ENCODE measurements around the gene SHC3.

The SHC3 gene

GRCh38 chr9:88976890-88977257 lies 201.7 kb downstream of the SHC3 start:
- in situ Hi-C loops (cut with HindIII; ENCODE audit: low sequenced_read_pairs), result no loop called here
- H3K4me3 ChIP-seq (ENCODE audit: low read depth, low read length), result no peak overlapping the region
- no peak for DNase-seq (ENCODE audit: low read depth)
- TF ChIP-seq CTCF (IDR thresholded peaks at IDR 0.05; ENCODE audit: low read depth, low read length, missing control alignments), result no peak

GRCh38 chr9:88975966-88976889 lies 202.4 kb downstream of the SHC3 start:
- no peak for TF ChIP-seq CTCF (IDR thresholded peaks at IDR 0.05; ENCODE audit: low read depth, low read length, missing control alignments)
- no peak overlapping the region for H3K4me3 ChIP-seq (ENCODE audit: low read depth, low read length)
- in situ Hi-C loops (cut with HindIII; ENCODE audit: low sequenced_read_pairs), result no loop called here
- no peak for DNase-seq (ENCODE audit: low read depth)

- no peak overlapping the region for H3K4me3 ChIP-seq (ENCODE audit: low read depth, low read length)
- no peak for TF ChIP-seq CTCF (IDR thresholded peaks at IDR 0.05; ENCODE audit: low read depth, low read length, missing control alignments)
- no peak for DNase-seq (ENCODE audit: low read depth)
- in situ Hi-C loops (cut with HindIII; ENCODE audit: low sequenced_read_pairs), result no loop called here
Observed at GRCh38 chr9:88974641-88975040, 204.0 kb downstream of the SHC3 start.

GRCh38 chr9:88973281-88974045 lies 205.2 kb downstream of the SHC3 start:
- TF ChIP-seq CTCF (IDR thresholded peaks at IDR 0.05; ENCODE audit: low read depth, low read length, missing control alignments), result no peak
- in situ Hi-C loops (cut with HindIII; ENCODE audit: low sequenced_read_pairs), result no loop called here
- H3K4me3 ChIP-seq (ENCODE audit: low read depth, low read length), result no peak overlapping the region

GRCh38 chr9:88972401-88972800 lies 206.2 kb downstream of the SHC3 start:
- in situ Hi-C loops (cut with HindIII; ENCODE audit: low sequenced_read_pairs), result no loop called here
- no peak for TF ChIP-seq CTCF (IDR thresholded peaks at IDR 0.05; ENCODE audit: low read depth, low read length, missing control alignments)
- DNase-seq (ENCODE audit: low read depth), result no peak
- H3K4me3 ChIP-seq (ENCODE audit: low read depth, low read length), result no peak overlapping the region

More at GRCh38 chr9:88973281-88974045, 205.2 kb downstream of the SHC3 start:
- DNase-seq (ENCODE audit: low read depth), result no peak

- in situ Hi-C loops (cut with HindIII; ENCODE audit: low sequenced_read_pairs), result no loop called here
- no peak for DNase-seq (ENCODE audit: low read depth)
- TF ChIP-seq CTCF (IDR thresholded peaks at IDR 0.05; ENCODE audit: low read depth, low read length, missing control alignments), result peak; percentile 11
- H3K4me3 ChIP-seq (ENCODE audit: low read depth, low read length), result no peak overlapping the region
Observed at GRCh38 chr9:88971131-88971960, 207.3 kb downstream of the SHC3 start.

All from astrocyte of the cerebellum (primary cell).